HCT116 (cell line): ENCODE results near the gene CIRBP.

Experiments used
- CTCF ChIP-seq, 3 experiments: fragments of 200-600 bp in 1 of 3; sonication (generic) in 1 of 3; IDR thresholded peaks in 2 of 3; conservative IDR thresholded peaks in 1 of 3; 2 replicates each; pipeline ENCODE4 v1.5.1; 2012 to 2017; ENCODE audit warnings: low read depth in 2 of 3, low read length in 2 of 3, antibody characterized with exemption in 1 of 3, borderline replicate concordance in 1 of 3, control low read depth in 1 of 3, mild to moderate bottlenecking in 1 of 3, mixed read lengths in 1 of 3, mixed run types in 1 of 3, moderate library complexity in 1 of 3; ENCODE audit not compliant: insufficient read depth in 1 of 3
- EGR1 ChIP-seq: IDR thresholded peaks from 2 replicates; pipeline ENCODE4 v1.6.1; 2012; ENCODE audit warnings: low read depth
- ELF1 ChIP-seq: IDR thresholded peaks from 2 replicates; pipeline ENCODE4 v1.6.1; 2012; ENCODE audit warnings: low read depth, borderline replicate concordance
- EZH2 ChIP-seq: fragments of 200-600 bp; sonication (generic); IDR thresholded peaks from 2 replicates; pipeline ENCODE4 v1.6.1; 2017; ENCODE audit warnings: antibody characterized with exemption, mixed run types
- MAX ChIP-seq: IDR thresholded peaks from 2 replicates; pipeline ENCODE4 v1.6.1; 2012
- POLR2A ChIP-seq: IDR thresholded peaks from 2 replicates; pipeline ENCODE4 v1.7.0; 2011; ENCODE audit warnings: borderline replicate concordance; ENCODE audit not compliant: insufficient read depth, insufficient read length; ENCODE audit errors: extremely low read depth
- POLR2AphosphoS5 ChIP-seq: IDR thresholded peaks from 2 replicates; pipeline ENCODE4 v1.6.1; 2011; ENCODE audit warnings: mild to moderate bottlenecking, low read depth, low read length, moderate library complexity
- ZFX ChIP-seq: fragments of 450-650 bp; IDR thresholded peaks from 2 replicates; pipeline ENCODE4 v1.6.1; 2017
- ZNF274 ChIP-seq: fragments of 200-500 bp; sonication (Bioruptor generic); IDR thresholded peaks from 2 replicates; pipeline ENCODE4 v1.6.1; 2014; ENCODE audit warnings: mild to moderate bottlenecking, low read depth, low read length, inconsistent platforms

DNA sequence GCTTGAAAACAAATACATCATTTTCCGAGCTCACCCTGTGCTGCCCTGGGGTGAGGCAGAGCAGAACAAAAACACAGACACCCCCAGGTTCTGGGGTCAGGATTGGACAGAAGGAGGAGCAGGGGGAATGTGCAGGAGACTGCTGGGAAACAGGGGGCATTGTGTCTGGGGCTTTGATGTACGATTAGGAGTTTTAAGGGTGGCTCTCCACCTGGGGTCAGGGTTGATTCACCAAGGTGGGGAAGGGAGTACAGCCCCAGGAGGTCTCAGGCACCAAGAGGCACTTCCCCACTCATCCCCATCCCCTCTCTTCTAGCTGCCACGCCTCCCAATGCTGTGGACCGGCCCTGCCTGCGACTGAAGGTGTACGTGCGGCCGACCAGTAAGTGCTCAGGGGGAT lies 29.1 kb downstream of the CIRBP start:
- TF ChIP-seq CTCF (IDR thresholded peaks at IDR 0.05 in 2 of 3, conservative IDR thresholded peaks at IDR 0.05 in 1 of 3; ENCODE audit: borderline replicate concordance in 1 of 3, insufficient read depth in 1 of 3, low read depth in 2 of 3, low read length in 2 of 3) (no peak), MAX (no peak), POLR2A (no peak), POLR2AphosphoS5 (no peak), ZFX (no peak), EGR1 (no peak), ZNF274 (no peak), ELF1 (no peak), EZH2 (no peak)
